ENCODE results near the gene ALDH3A2.

DNA sequence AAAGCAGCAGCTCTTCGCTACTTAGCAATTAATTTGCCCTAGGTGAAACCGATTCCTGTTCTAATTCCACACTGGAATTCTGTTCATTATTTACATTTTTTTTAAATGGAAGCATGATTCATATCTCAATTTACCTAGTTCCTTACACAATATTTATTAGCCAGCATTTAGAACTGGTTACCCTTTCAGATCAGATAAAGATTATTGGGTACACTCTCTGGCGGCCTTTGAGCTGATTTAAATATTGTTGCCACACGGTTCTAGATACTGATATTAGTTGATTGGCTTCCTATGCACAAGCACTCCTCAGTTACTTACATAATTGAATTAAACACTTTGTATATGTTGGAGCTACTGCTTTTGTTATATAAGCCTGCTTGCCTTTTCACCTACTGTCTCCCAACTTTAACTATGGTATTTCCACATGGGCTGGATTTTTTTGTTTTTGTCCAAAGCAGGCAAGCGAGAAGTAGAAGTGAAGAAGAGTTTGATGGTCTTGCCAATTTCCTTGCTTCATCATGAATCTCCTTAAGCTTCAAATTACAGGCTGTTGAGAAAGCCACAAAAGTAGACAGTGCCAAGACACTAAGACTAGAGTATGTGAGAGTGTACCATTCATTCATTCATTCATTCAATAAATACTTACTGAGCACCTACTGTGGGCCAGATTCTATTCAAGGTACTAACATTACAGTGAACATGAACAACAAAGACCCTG lies 3.9 kb upstream of the ALDH3A2 start:
- TF ChIP-seq EZH2 (IDR thresholded peaks at IDR 0.05; ENCODE audit: insufficient read depth, poor library complexity, severe bottlenecking), result no peak
- no peak for TF ChIP-seq EZH2phosphoT487 (IDR thresholded peaks at IDR 0.05; ENCODE audit: insufficient read depth, low read depth)

Data from GM23248 (cell line).